HG02798 (cell line): Measurements from ENCODE around the gene B4GALT4.
A peak's percentile ranks its signal among the peaks of the same experiment; 100 is the strongest.
"Not testable (repeated sequence)": the region's sequence is repeated elsewhere in the genome, so short reads cannot be mapped to it uniquely, and the experiment has no call there.

Experiments used
- ATAC-seq: cut with Tn5 transposase; IDR thresholded peaks from one replicate; pipeline ENCODE4 v1.9.1; 2021; ENCODE audit warnings: mild to moderate bottlenecking; ENCODE audit not compliant: unreplicated experiment, poor library complexity

Gene B4GALT4

GRCh38 chr3:119240591-119241434 is at the start of gene B4GALT4:
Gene B4GALT4, minus strand, starts transcription at chr3:119240878. Its CDS starts 10,779 bp downstream, at chr3:119230099.
- peak; percentile 91 for ATAC-seq

- no peak for ATAC-seq
These were observed 48.7 kb upstream of the B4GALT4 start for GRCh38 chr3:119289404-119289770.

- ATAC-seq = no peak
These were observed 48.2 kb upstream of the B4GALT4 start for GRCh38 chr3:119288669-119289403.

- no peak for ATAC-seq
These were observed 39.0 kb upstream of the B4GALT4 start for GRCh38 chr3:119279584-119280243.

GRCh38 chr3:119279101-119279554 is 38.5 kb upstream of the B4GALT4 start:
- ATAC-seq = no peak

GRCh38 chr3:119276680-119277079 is 36.0 kb upstream of the B4GALT4 start:
- no peak for ATAC-seq

- not testable (repeated sequence) for ATAC-seq
These were observed 29.5 kb upstream of the B4GALT4 start for GRCh38 chr3:119270212-119270611.

- no peak for ATAC-seq
These were observed 20.4 kb upstream of the B4GALT4 start for GRCh38 chr3:119261055-119261454.

- ATAC-seq = no peak
These were observed 19.1 kb upstream of the B4GALT4 start for GRCh38 chr3:119259821-119260220.

GRCh38 chr3:119258915-119259314 is 18.2 kb upstream of the B4GALT4 start:
- ATAC-seq = peak; percentile 88

GRCh38 chr3:119257654-119258410 is 17.2 kb upstream of the B4GALT4 start:
- peak; percentile 78 for ATAC-seq

- no peak for ATAC-seq
These were observed 16.4 kb upstream of the B4GALT4 start for GRCh38 chr3:119257111-119257510.

GRCh38 chr3:119255214-119255613 is 14.5 kb upstream of the B4GALT4 start:
- ATAC-seq = no peak

GRCh38 chr3:119245778-119246177 is 5.1 kb upstream of the B4GALT4 start:
- ATAC-seq = no peak

- no peak for ATAC-seq
These were observed 3.0 kb upstream of the B4GALT4 start for GRCh38 chr3:119243712-119244111.

GRCh38 chr3:119243058-119243529 is 2.4 kb upstream of the B4GALT4 start:
- ATAC-seq = not testable (repeated sequence)

GRCh38 chr3:119242387-119243057 is 1.8 kb upstream of the B4GALT4 start:
- not testable (repeated sequence) for ATAC-seq

- peak; percentile 14 for ATAC-seq
These were observed 532 bp downstream of the B4GALT4 start for GRCh38 chr3:119240101-119240590.

GRCh38 chr3:119239206-119239820 is 1.4 kb downstream of the B4GALT4 start:
- no peak for ATAC-seq
